ENCODE results near the gene C16orf74. TPM values are rescaled to one million over a fixed set of nuclear protein-coding genes. Genes with fewer than 3 reads are reported as not detected.

Gene C16orf74
- total and polyA plus RNA-seq, 12 donors, result 0.16 to 3.2 (median 0.46) TPM; not detected in 1

DNA sequence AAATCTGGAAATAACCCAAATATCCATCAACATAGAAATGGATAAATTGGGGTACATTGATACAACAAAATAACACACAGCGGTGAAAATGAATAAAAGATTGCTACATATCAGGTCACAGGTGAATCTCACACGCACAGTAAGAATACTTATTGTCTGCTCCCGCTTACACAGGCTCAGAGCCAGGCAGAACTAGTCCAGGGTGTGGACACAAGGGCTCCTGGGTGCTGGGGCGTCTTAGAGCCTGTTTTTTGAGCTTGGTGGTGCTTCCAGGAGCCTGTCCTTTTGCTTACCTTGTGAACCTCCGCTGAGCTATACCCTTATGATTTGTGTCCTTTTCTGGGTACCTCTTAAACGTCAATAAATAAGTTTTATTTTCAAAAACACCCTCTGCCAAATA lies 19.8 kb upstream of the C16orf74 start:
- intact Hi-C loops (cut with DNase I), result no loop called here
- Histone ChIP-seq H3K27me3 (no peaks in the 10 kb centered on the region), H3K36me3 (replicated peaks in 1 of 2) (no peaks in the 10 kb centered on the region), H3K9me3 (replicated peaks in 1 of 3) (no peaks in the 10 kb centered on the region), H3K4me1 (replicated peaks in 1 of 2) (no peaks in the 10 kb centered on the region), H3K4me3 (no peak overlapping the region), H3K27ac (no peak overlapping the region)
- TF ChIP-seq, protein P1, sequence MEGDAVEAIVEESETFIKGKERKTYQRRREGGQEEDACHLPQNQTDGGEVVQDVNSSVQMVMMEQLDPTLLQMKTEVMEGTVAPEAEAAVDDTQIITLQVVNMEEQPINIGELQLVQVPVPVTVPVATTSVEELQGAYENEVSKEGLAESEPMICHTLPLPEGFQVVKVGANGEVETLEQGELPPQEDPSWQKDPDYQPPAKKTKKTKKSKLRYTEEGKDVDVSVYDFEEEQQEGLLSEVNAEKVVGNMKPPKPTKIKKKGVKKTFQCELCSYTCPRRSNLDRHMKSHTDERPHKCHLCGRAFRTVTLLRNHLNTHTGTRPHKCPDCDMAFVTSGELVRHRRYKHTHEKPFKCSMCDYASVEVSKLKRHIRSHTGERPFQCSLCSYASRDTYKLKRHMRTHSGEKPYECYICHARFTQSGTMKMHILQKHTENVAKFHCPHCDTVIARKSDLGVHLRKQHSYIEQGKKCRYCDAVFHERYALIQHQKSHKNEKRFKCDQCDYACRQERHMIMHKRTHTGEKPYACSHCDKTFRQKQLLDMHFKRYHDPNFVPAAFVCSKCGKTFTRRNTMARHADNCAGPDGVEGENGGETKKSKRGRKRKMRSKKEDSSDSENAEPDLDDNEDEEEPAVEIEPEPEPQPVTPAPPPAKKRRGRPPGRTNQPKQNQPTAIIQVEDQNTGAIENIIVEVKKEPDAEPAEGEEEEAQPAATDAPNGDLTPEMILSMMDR (IDR thresholded peaks at IDR 0.05), result no peak
- no peak for TF ChIP-seq POLR2A (IDR thresholded peaks at IDR 0.05)
- DNase-seq, result no peak
- WGBS, 4 donors, result 88 to 96% (median 95%) methylated on average over 6 of the region's 6 CpGs

DNA sequence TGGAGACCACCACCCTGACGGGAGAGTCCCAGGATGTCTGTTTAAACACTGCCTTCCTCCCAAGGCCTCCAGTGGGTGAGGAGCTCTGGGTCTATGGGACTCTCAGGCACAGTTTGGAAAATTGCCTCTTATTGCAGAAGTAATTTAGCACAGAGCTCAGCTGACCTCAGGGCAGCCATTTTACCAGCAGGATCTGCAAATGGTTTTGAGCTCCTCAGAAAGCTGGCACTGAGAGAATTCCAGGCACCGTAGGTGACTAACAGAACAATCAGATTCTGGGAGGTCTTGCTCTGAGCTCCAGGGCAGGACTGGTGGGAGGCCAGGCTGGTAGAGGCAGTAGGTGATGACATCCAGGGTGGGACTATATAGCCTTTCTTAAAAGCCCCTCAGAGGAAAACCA lies 17.3 kb upstream of the C16orf74 start:
- no peak overlapping the region for H3K27ac ChIP-seq
- WGBS, 4 donors, result 71 to 82% (median 77%) methylated on average over 2 of the region's 2 CpGs
- H3K4me3 ChIP-seq, result no peak overlapping the region
- DNase-seq, result no peak
- TF ChIP-seq, protein P1 (IDR thresholded peaks at IDR 0.05), result no peak
- peaks cover 4% of the 10 kb centered on the region for H3K27me3 ChIP-seq
- no peaks in the 10 kb centered on the region for H3K9me3 ChIP-seq (replicated peaks in 1 of 3)
- intact Hi-C loops (cut with DNase I), result no loop called here
- no peaks in the 10 kb centered on the region for H3K4me1 ChIP-seq (replicated peaks in 1 of 2)
- H3K36me3 ChIP-seq (replicated peaks in 1 of 2), result no peaks in the 10 kb centered on the region

DNA sequence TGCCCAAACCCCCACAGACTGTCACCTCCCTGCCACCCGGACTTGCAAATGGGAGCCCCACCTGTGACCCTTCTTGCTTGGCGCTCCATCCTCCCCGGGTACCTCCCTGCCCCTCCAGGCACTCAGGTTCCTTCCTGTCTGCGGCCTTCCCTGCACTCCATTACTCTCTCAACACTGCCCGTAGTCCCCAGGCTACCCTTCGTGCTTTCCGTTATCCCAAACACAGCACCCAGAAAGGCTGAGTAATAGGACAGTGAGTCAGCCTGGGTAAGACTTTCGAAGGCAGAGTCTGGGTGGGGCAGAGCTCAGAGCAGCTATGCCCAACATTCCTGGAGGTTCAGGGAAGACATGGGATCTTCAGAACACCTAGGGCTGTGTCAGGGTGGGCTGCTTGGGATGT lies 16.6 kb upstream of the C16orf74 start:
- no peak overlapping the region for H3K27ac ChIP-seq
- H3K4me1 ChIP-seq (replicated peaks in 1 of 2), result no peaks in the 10 kb centered on the region
- WGBS, 4 donors, result 43 to 59% (median 54%) methylated on average over 8 of the region's 8 CpGs
- no peaks in the 10 kb centered on the region for H3K36me3 ChIP-seq (replicated peaks in 1 of 2)
- DNase-seq, result peak in 5 of 7 donors; percentile 29 to 52 (median 33)
- no peak for TF ChIP-seq POLR2A (IDR thresholded peaks at IDR 0.05)
- TF ChIP-seq, protein P1 (IDR thresholded peaks at IDR 0.05), result no peak
- H3K9me3 ChIP-seq (replicated peaks in 1 of 3), result no peaks in the 10 kb centered on the region
- H3K27me3 ChIP-seq, result peaks cover 6% of the 10 kb centered on the region
- no peak overlapping the region for H3K4me3 ChIP-seq
- intact Hi-C loops (cut with DNase I), result no loop called here

DNA sequence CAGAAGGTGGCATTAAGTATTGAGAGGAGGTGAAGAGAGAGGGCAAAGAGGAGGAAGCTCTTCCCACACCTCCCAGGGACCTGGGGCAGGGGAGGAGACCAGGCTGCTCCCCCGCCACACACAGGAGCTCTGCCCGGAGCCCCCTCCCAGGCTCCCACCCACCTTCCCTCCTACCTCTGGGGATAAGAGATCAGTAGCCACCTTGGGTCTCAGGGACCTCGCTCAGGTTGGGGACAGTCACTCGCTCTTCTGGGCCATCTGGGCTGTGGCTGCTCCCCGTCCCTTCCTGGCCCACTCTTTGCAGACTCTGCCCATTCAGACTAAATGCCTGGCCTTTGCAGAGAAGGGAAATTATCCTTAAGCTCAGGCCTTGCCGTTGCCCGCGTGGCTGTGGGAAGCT lies 14.9 kb upstream of the C16orf74 start:
- intact Hi-C loops (cut with DNase I), result no loop called here
- no peaks in the 10 kb centered on the region for H3K9me3 ChIP-seq (replicated peaks in 1 of 3)
- H3K4me3 ChIP-seq, result no peak overlapping the region
- WGBS, 4 donors, result 59 to 83% (median 71%) methylated on average over 2 to 8 of the region's 8 CpGs
- H3K4me1 ChIP-seq (replicated peaks in 1 of 2), result no peaks in the 10 kb centered on the region
- TF ChIP-seq, protein P1 (IDR thresholded peaks at IDR 0.05), result no peak
- no peak for TF ChIP-seq POLR2A (IDR thresholded peaks at IDR 0.05)
- peaks cover 6% of the 10 kb centered on the region for H3K27me3 ChIP-seq
- no peaks in the 10 kb centered on the region for H3K36me3 ChIP-seq (replicated peaks in 1 of 2)
- DNase-seq, result no peak
- no peak overlapping the region for H3K27ac ChIP-seq
